Measurements from ENCODE around the gene SLC1A1.

The SLC1A1 gene

DNA sequence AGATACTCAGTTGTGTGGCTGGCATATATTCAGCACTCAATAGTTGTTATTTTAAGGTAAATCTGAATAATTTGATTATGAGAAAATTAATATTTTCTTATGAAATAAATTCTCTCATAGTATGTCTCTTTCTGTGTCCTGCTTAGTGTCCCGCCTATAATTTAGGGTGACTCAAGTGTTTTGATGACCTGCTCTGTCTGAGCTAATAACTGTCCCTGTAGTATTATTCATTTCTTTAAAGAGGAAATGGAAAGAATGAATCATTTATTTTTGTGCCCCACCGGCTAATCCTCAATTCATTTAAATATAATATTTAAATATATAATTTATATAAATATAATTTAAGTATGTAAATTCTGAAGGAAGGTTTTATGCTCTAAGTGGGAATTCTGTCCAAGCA is 4.1 kb downstream of the SLC1A1 start:
- H3K79me1 ChIP-seq (ENCODE audit: low read length) = no peaks in the 10 kb centered on the region
- no peak overlapping the region for H4K8ac ChIP-seq (ENCODE audit: low read depth, low read length)
- H2BK12ac ChIP-seq (ENCODE audit: low read length) = no peak overlapping the region
- no peak overlapping the region for H3K9ac ChIP-seq (ENCODE audit: low read length)
- no peak overlapping the region for H2BK5ac ChIP-seq (ENCODE audit: low read depth, low read length, poor library complexity)
- H4K12ac ChIP-seq (ENCODE audit: low read depth, low read length) = no peak overlapping the region
- H3K9me3 ChIP-seq (ENCODE audit: insufficient read depth, low read depth, low read length) = peaks cover 6% of the 10 kb centered on the region
- H3K4ac ChIP-seq (ENCODE audit: low read depth, low read length) = no peak overlapping the region
- no peak overlapping the region for H2AFZ ChIP-seq (ENCODE audit: insufficient read depth, low read length, poor library complexity)
- H3K4me1 ChIP-seq (ENCODE audit: control insufficient read depth in 1 of 2, insufficient read depth in 2 of 2, low read length in 2 of 2) = peaks cover 8 to 9% of the 10 kb centered on the region in 2 experiments
- no peak overlapping the region for H3K4me3 ChIP-seq (ENCODE audit: low read depth, low read length)
- no peak overlapping the region for H2BK120ac ChIP-seq (ENCODE audit: insufficient read depth, low read length, poor library complexity)
- H3K18ac ChIP-seq (ENCODE audit: low read length) = no peak overlapping the region
- no peak overlapping the region for H3K14ac ChIP-seq (ENCODE audit: low read length)
- DNase-seq = no peak
- H3K27ac ChIP-seq (ENCODE audit: low read depth, low read length) = no peak overlapping the region
- peaks cover 23% of the 10 kb centered on the region for H3K27me3 ChIP-seq (ENCODE audit: insufficient read depth, low read length)
- H3K36me3 ChIP-seq (ENCODE audit: control insufficient read depth in 1 of 2, insufficient read depth in 2 of 2, low read length in 2 of 2) = no peaks in the 10 kb centered on the region
- H2AK5ac ChIP-seq (ENCODE audit: low read length) = no peak overlapping the region
- no peaks in the 10 kb centered on the region for H3K79me2 ChIP-seq (ENCODE audit: control insufficient read depth, insufficient read depth, low read length, poor library complexity)
- H3K4me2 ChIP-seq (ENCODE audit: low read length) = no peak overlapping the region
- H3K23ac ChIP-seq (ENCODE audit: low read length) = no peak overlapping the region
- no peak overlapping the region for H4K91ac ChIP-seq (ENCODE audit: low read depth, low read length)
- WGBS (ENCODE audit: extremely low coverage, insufficient coverage, insufficient read length) = no CpG with 5 or more reads among the region's 2 CpGs

DNA sequence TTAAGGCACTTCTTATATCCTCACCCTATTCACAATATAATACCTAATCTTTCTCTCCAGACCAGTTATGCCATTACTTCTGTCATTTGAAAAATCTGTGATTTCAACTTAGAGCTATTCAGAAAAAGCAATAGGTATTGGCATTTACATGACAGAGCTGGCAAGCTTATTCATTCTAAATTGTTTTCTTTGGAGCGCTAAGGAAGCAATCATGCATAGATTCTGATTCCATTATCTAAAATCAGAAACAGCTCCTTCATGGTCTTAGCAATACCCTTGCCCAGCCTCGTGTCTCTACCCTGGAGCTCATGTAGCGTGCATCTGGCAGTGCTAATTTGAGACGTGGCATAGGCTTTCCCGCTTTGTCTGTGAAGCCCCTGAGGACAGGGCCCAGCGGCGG is 4.5 kb downstream of the SLC1A1 start:
- peaks cover 20% of the 10 kb centered on the region for H3K27me3 ChIP-seq (ENCODE audit: insufficient read depth, low read length)
- no peaks in the 10 kb centered on the region for H3K79me1 ChIP-seq (ENCODE audit: low read length)
- no peak overlapping the region for H4K12ac ChIP-seq (ENCODE audit: low read depth, low read length)
- H3K36me3 ChIP-seq (ENCODE audit: control insufficient read depth in 1 of 2, insufficient read depth in 2 of 2, low read length in 2 of 2) = no peaks in the 10 kb centered on the region
- H3K4me2 ChIP-seq (ENCODE audit: low read length) = no peak overlapping the region
- no peak overlapping the region for H2AK5ac ChIP-seq (ENCODE audit: low read length)
- H3K18ac ChIP-seq (ENCODE audit: low read length) = no peak overlapping the region
- H3K4me1 ChIP-seq (ENCODE audit: control insufficient read depth in 1 of 2, insufficient read depth in 2 of 2, low read length in 2 of 2) = peaks cover 8 to 9% of the 10 kb centered on the region in 2 experiments
- H3K23ac ChIP-seq (ENCODE audit: low read length) = no peak overlapping the region
- no peak overlapping the region for H2BK5ac ChIP-seq (ENCODE audit: low read depth, low read length, poor library complexity)
- DNase-seq = no peak
- H4K8ac ChIP-seq (ENCODE audit: low read depth, low read length) = no peak overlapping the region
- H3K14ac ChIP-seq (ENCODE audit: low read length) = no peak overlapping the region
- H2AFZ ChIP-seq (ENCODE audit: insufficient read depth, low read length, poor library complexity) = no peak overlapping the region
- peaks cover 6% of the 10 kb centered on the region for H3K9me3 ChIP-seq (ENCODE audit: insufficient read depth, low read depth, low read length)
- WGBS (ENCODE audit: extremely low coverage, insufficient coverage, insufficient read length) = no CpG with 5 or more reads among the region's 7 CpGs
- no peak overlapping the region for H3K9ac ChIP-seq (ENCODE audit: low read length)
- H3K79me2 ChIP-seq (ENCODE audit: control insufficient read depth, insufficient read depth, low read length, poor library complexity) = no peaks in the 10 kb centered on the region
- H4K91ac ChIP-seq (ENCODE audit: low read depth, low read length) = no peak overlapping the region
- H3K4ac ChIP-seq (ENCODE audit: low read depth, low read length) = no peak overlapping the region
- H3K27ac ChIP-seq (ENCODE audit: low read depth, low read length) = no peak overlapping the region
- H3K4me3 ChIP-seq (ENCODE audit: low read depth, low read length) = no peak overlapping the region
- H2BK12ac ChIP-seq (ENCODE audit: low read length) = no peak overlapping the region
- no peak overlapping the region for H2BK120ac ChIP-seq (ENCODE audit: insufficient read depth, low read length, poor library complexity)

DNA sequence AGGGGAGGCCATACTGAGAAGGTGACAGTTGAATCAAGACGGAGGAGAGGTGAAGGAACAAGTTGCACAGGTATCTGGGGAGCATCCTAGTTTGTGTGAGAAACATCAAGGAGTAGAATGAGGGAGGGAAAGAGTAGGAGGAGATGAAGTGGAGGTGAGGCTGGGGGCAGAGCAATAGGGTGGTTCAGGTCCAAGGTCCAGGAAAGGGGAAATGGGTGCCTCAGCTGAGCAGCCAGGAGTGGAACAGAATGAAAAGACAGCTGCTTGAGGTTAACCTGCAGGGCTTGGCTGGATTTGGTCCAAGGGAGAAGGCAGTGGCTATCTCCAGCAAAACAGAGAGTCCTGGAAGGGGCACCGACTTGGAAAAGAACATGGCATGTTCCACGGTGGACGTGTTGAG is 5.3 kb downstream of the SLC1A1 start:
- H2BK12ac ChIP-seq (ENCODE audit: low read length) = no peak overlapping the region
- no CpG with 5 or more reads among the region's 4 CpGs for WGBS (ENCODE audit: extremely low coverage, insufficient coverage, insufficient read length)
- no peak overlapping the region for H2BK120ac ChIP-seq (ENCODE audit: insufficient read depth, low read length, poor library complexity)
- no peak overlapping the region for H2BK5ac ChIP-seq (ENCODE audit: low read depth, low read length, poor library complexity)
- no peak overlapping the region for H2AK5ac ChIP-seq (ENCODE audit: low read length)
- no peak for DNase-seq
- H3K18ac ChIP-seq (ENCODE audit: low read length) = no peak overlapping the region
- no peak overlapping the region for H3K23ac ChIP-seq (ENCODE audit: low read length)
- H2AFZ ChIP-seq (ENCODE audit: insufficient read depth, low read length, poor library complexity) = no peak overlapping the region
- no peak overlapping the region for H4K91ac ChIP-seq (ENCODE audit: low read depth, low read length)
- H4K12ac ChIP-seq (ENCODE audit: low read depth, low read length) = no peak overlapping the region
- H3K14ac ChIP-seq (ENCODE audit: low read length) = no peak overlapping the region
- H3K4me2 ChIP-seq (ENCODE audit: low read length) = no peak overlapping the region
- no peak overlapping the region for H3K4me3 ChIP-seq (ENCODE audit: low read depth, low read length)
- peaks cover 12% of the 10 kb centered on the region for H3K27me3 ChIP-seq (ENCODE audit: insufficient read depth, low read length)
- no peaks in the 10 kb centered on the region for H3K36me3 ChIP-seq (ENCODE audit: control insufficient read depth in 1 of 2, insufficient read depth in 2 of 2, low read length in 2 of 2)
- H3K9ac ChIP-seq (ENCODE audit: low read length) = no peak overlapping the region
- H3K4ac ChIP-seq (ENCODE audit: low read depth, low read length) = no peak overlapping the region
- H4K8ac ChIP-seq (ENCODE audit: low read depth, low read length) = no peak overlapping the region
- no peaks in the 10 kb centered on the region for H3K79me1 ChIP-seq (ENCODE audit: low read length)
- no peak overlapping the region for H3K27ac ChIP-seq (ENCODE audit: low read depth, low read length)
- peaks cover 7 to 8% of the 10 kb centered on the region in 2 experiments for H3K4me1 ChIP-seq (ENCODE audit: control insufficient read depth in 1 of 2, insufficient read depth in 2 of 2, low read length in 2 of 2)
- peaks cover 1% of the 10 kb centered on the region for H3K9me3 ChIP-seq (ENCODE audit: insufficient read depth, low read depth, low read length)
- H3K79me2 ChIP-seq (ENCODE audit: control insufficient read depth, insufficient read depth, low read length, poor library complexity) = no peaks in the 10 kb centered on the region

DNA sequence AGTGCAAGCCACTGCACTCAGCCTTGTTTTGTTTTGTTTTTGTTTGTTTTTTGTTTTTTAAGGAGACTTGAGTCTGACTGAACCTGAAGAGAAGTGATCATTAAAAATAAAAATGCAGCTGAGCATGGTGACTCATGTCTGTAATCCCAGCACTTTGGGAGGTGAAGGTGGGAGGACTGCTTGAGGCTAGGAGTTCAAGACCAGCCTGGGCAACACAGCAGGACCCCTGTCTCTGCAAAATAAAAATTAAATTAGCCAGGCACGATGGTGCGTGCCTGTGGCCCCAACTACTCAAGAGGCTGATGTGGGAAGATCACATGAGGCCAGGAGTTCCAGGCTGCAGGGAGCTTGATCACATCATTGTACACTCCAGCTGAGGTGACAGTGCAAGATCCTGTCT is 6.2 kb downstream of the SLC1A1 start:
- no peak overlapping the region for H2BK12ac ChIP-seq (ENCODE audit: low read length)
- H3K27ac ChIP-seq (ENCODE audit: low read depth, low read length) = no peak overlapping the region
- WGBS (ENCODE audit: extremely low coverage, insufficient coverage, insufficient read length) = no CpG with 5 or more reads among the region's 2 CpGs
- H3K27me3 ChIP-seq (ENCODE audit: insufficient read depth, low read length) = peaks cover 3% of the 10 kb centered on the region
- no peak overlapping the region for H4K12ac ChIP-seq (ENCODE audit: low read depth, low read length)
- H2AFZ ChIP-seq (ENCODE audit: insufficient read depth, low read length, poor library complexity) = no peak overlapping the region
- no peak overlapping the region for H3K14ac ChIP-seq (ENCODE audit: low read length)
- no peak overlapping the region for H3K4me3 ChIP-seq (ENCODE audit: low read depth, low read length)
- H4K91ac ChIP-seq (ENCODE audit: low read depth, low read length) = no peak overlapping the region
- H3K9me3 ChIP-seq (ENCODE audit: insufficient read depth, low read depth, low read length) = no peaks in the 10 kb centered on the region
- H3K4me2 ChIP-seq (ENCODE audit: low read length) = no peak overlapping the region
- H4K8ac ChIP-seq (ENCODE audit: low read depth, low read length) = no peak overlapping the region
- H3K23ac ChIP-seq (ENCODE audit: low read length) = no peak overlapping the region
- H3K4me1 ChIP-seq (ENCODE audit: control insufficient read depth in 1 of 2, insufficient read depth in 2 of 2, low read length in 2 of 2) = peaks cover 0 to 1% of the 10 kb centered on the region in 2 experiments
- no peak overlapping the region for H2BK120ac ChIP-seq (ENCODE audit: insufficient read depth, low read length, poor library complexity)
- no peak overlapping the region for H3K4ac ChIP-seq (ENCODE audit: low read depth, low read length)
- no peak overlapping the region for H2BK5ac ChIP-seq (ENCODE audit: low read depth, low read length, poor library complexity)
- no peak overlapping the region for H3K9ac ChIP-seq (ENCODE audit: low read length)
- H2AK5ac ChIP-seq (ENCODE audit: low read length) = no peak overlapping the region
- no peak for DNase-seq
- no peak overlapping the region for H3K18ac ChIP-seq (ENCODE audit: low read length)
- no peaks in the 10 kb centered on the region for H3K79me2 ChIP-seq (ENCODE audit: control insufficient read depth, insufficient read depth, low read length, poor library complexity)
- no peaks in the 10 kb centered on the region for H3K79me1 ChIP-seq (ENCODE audit: low read length)
- no peaks in the 10 kb centered on the region for H3K36me3 ChIP-seq (ENCODE audit: control insufficient read depth in 1 of 2, insufficient read depth in 2 of 2, low read length in 2 of 2)
